DND-41 (cell line): ENCODE results near the gene SLC25A43.

Experiments used
- ATAC-seq: fragments of 200-7000 bp; cut with Tn5 transposase; 3 replicates; pipeline ENCODE4 v1.9.1; 2021; ENCODE audit warnings: low read depth; ENCODE audit not compliant: insufficient read depth
- DNase-seq: peaks from one replicate; pipeline ENCODE4 v3.0.0-alpha.2; 2020
- H2AFZ ChIP-seq: 2 replicates; pipeline ENCODE4 v1.6.0; 2012; ENCODE audit warnings: low read depth, low read length
- H3K27ac ChIP-seq: 2 replicates; pipeline ENCODE4 v1.5.1; 2012; ENCODE audit warnings: low read length, inconsistent platforms
- H3K27me3 ChIP-seq: fragments of 200-600 bp; sonication (generic); 2 replicates; pipeline ENCODE4 v1.6.0; 2012; ENCODE audit warnings: low read length, mild to moderate bottlenecking, inconsistent platforms; ENCODE audit not compliant: insufficient read depth, poor library complexity
- H3K36me3 ChIP-seq: 2 replicates; pipeline ENCODE4 v1.5.1; 2012; ENCODE audit warnings: low read length, inconsistent platforms; ENCODE audit not compliant: insufficient read depth
- H3K4me1 ChIP-seq: 2 replicates; pipeline ENCODE4 v1.5.1; 2012; ENCODE audit warnings: mild to moderate bottlenecking, low read length; ENCODE audit not compliant: insufficient read depth
- H3K4me2 ChIP-seq: 2 replicates; pipeline ENCODE4 v1.6.0; 2012; ENCODE audit warnings: mild to moderate bottlenecking, moderate library complexity, low read length, inconsistent platforms; ENCODE audit not compliant: insufficient read depth
- H3K4me3 ChIP-seq, 2 experiments: fragments of 200-600 bp in 1 of 2; shearing (Covaris generic) in 1 of 2; 2 replicates each; pipeline ENCODE4 v1.5.1; 2012 to 2016; ENCODE audit warnings: inconsistent platforms in 2 of 2, low read length in 2 of 2, mild to moderate bottlenecking in 2 of 2, low read depth in 1 of 2, moderate library complexity in 1 of 2
- H3K79me2 ChIP-seq: 2 replicates; pipeline ENCODE4 v1.6.0; 2012; ENCODE audit warnings: low read length, inconsistent platforms; ENCODE audit not compliant: insufficient read depth
- H3K9ac ChIP-seq: 2 replicates; pipeline ENCODE4 v1.6.0; 2012; ENCODE audit warnings: low read depth, mild to moderate bottlenecking, inconsistent platforms, low read length, moderate library complexity
- H3K9me3 ChIP-seq: 2 replicates; pipeline ENCODE4 v1.5.1; 2012; ENCODE audit warnings: low read length, moderate library complexity, mild to moderate bottlenecking, inconsistent platforms; ENCODE audit not compliant: insufficient read depth, severe bottlenecking
- H4K20me1 ChIP-seq: 2 replicates; pipeline ENCODE4 v1.6.0; 2012; ENCODE audit warnings: low read length; ENCODE audit not compliant: insufficient read depth
- CTCF ChIP-seq: IDR thresholded peaks from 2 replicates; pipeline ENCODE4 v1.5.1; 2012; ENCODE audit warnings: borderline replicate concordance, low read length, moderate library complexity, mild to moderate bottlenecking; ENCODE audit not compliant: poor library complexity, severe bottlenecking; ENCODE audit errors: extremely low read depth
- EZH2 ChIP-seq: IDR thresholded peaks from 3 replicates; pipeline ENCODE4 v1.6.1; 2012; ENCODE audit warnings: borderline replicate concordance, low read depth, mild to moderate bottlenecking, moderate library complexity, low read length, inconsistent platforms; ENCODE audit not compliant: severe bottlenecking

The SLC25A43 gene

GRCh38 chrX:119393144-119393543 lies 6.0 kb upstream of the SLC25A43 start:
- no peaks in the 10 kb centered on the region for H4K20me1 ChIP-seq
- DNase-seq (no peak), ATAC-seq (no peak)
- H3K9ac ChIP-seq = no peak overlapping the region
- no peak for TF ChIP-seq CTCF
- no peak for TF ChIP-seq EZH2
- no peaks in the 10 kb centered on the region for H3K36me3 ChIP-seq
- no peaks in the 10 kb centered on the region for H3K4me1 ChIP-seq
- no peaks in the 10 kb centered on the region for H3K9me3 ChIP-seq
- no peaks in the 10 kb centered on the region for H3K79me2 ChIP-seq
- H2AFZ ChIP-seq = no peak overlapping the region
- no peak overlapping the region for H3K4me2 ChIP-seq
- H3K27me3 ChIP-seq = no peaks in the 10 kb centered on the region
- H3K27ac ChIP-seq = no peak overlapping the region
- no peak overlapping the region for H3K4me3 ChIP-seq

DNA sequence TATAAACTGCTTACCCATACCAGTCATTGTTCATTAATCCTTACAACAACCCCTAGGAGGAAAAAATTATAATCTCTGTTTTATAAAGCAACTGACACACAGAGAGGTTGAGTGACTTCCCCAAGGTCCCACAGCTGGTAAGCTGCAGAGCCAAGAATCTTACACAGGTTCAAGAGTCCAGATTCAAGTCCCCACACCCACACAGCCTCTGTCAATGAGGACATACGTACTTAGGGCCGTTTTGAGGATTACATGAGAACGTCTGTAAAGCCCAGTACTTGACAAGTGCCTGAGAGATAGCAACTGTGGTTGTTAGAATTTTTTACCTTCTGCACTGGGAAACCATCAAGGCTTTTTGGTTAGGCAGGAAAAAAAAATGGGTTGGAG lies 556 bp upstream of the SLC25A43 start:
- Histone ChIP-seq H3K4me3 (no peak overlapping the region), H3K27me3 (peaks cover 10% of the 10 kb centered on the region), H4K20me1 (no peaks in the 10 kb centered on the region), H3K36me3 (no peaks in the 10 kb centered on the region), H3K27ac (no peak overlapping the region), H3K4me1 (no peaks in the 10 kb centered on the region), H3K4me2 (no peak overlapping the region), H3K79me2 (no peaks in the 10 kb centered on the region), H2AFZ (no peak overlapping the region), H3K9me3 (no peaks in the 10 kb centered on the region), H3K9ac (no peak overlapping the region)
- DNase-seq = no peak
- no peak for TF ChIP-seq EZH2
- TF ChIP-seq CTCF = no peak
- no peak for ATAC-seq

DNA sequence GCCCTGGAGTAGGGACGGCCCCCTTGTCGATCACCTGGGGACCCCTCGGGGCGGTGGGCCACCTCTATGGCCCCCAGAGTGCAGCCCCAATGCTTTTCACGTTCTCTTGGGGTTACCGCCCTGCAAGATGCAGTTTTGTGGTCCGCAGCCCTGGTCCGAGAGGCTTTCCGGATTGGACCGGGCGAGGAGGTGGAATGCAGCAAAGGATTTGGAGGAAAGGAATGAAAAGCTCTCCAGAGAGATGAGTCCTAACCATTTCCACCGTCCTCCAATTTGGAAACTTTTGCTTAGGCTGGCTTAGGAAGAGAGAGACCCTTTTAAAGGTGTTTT lies 601 bp downstream of the SLC25A43 start:
- no peak overlapping the region for H3K9ac ChIP-seq
- H3K27me3 ChIP-seq = peaks cover 10% of the 10 kb centered on the region
- H4K20me1 ChIP-seq = no peaks in the 10 kb centered on the region
- H3K4me3 ChIP-seq = no peak overlapping the region
- ATAC-seq (no peak), DNase-seq (no peak)
- H3K79me2 ChIP-seq = no peaks in the 10 kb centered on the region
- no peaks in the 10 kb centered on the region for H3K9me3 ChIP-seq
- H3K27ac ChIP-seq = no peak overlapping the region
- no peak overlapping the region for H3K4me2 ChIP-seq
- H3K4me1 ChIP-seq = no peaks in the 10 kb centered on the region
- TF ChIP-seq EZH2 (no peak), CTCF (no peak)
- H3K36me3 ChIP-seq = no peaks in the 10 kb centered on the region
- H2AFZ ChIP-seq = no peak overlapping the region

- Histone ChIP-seq H3K4me1 (no peaks in the 10 kb centered on the region), H3K36me3 (no peaks in the 10 kb centered on the region), H3K79me2 (no peaks in the 10 kb centered on the region), H4K20me1 (no peaks in the 10 kb centered on the region), H3K4me3 (no peak overlapping the region), H3K9me3 (no peaks in the 10 kb centered on the region), H3K4me2 (no peak overlapping the region), H3K27me3 (peaks cover 10% of the 10 kb centered on the region), H3K9ac (no peak overlapping the region), H2AFZ (no peak overlapping the region), H3K27ac (no peak overlapping the region)
- DNase-seq = no peak
- no peak for TF ChIP-seq EZH2
- no peak for TF ChIP-seq CTCF
- ATAC-seq = no peak
Measured at GRCh38 chrX:119401569-119401968, 2.4 kb downstream of the SLC25A43 start.
